DMS153 treated with DMSO at 0.1 percent for 48 hours (cell line): Measurements from ENCODE around the gene TTC8.

ENCODE experiments used
- DNase-seq: peaks from one replicate; lab custom pipeline; 2025; ENCODE audit not compliant: unreplicated experiment; lab: John Stamatoyannopoulos, UW

Gene TTC8

GRCh38 chr14:88864198-88864597, 39.7 kb downstream of the TTC8 start:
- no peak for DNase-seq

GRCh38 chr14:88866305-88866704, 41.9 kb downstream of the TTC8 start:
- DNase-seq = no peak

- DNase-seq = peak; percentile 33
Measured at GRCh38 chr14:88868558-88869159, 44.2 kb downstream of the TTC8 start.

- no peak for DNase-seq
Measured at GRCh38 chr14:88870777-88871176, 46.3 kb downstream of the TTC8 start.

GRCh38 chr14:88871429-88871828, 47.0 kb downstream of the TTC8 start:
- DNase-seq = no peak

GRCh38 chr14:88872976-88873375, 48.5 kb downstream of the TTC8 start:
- no peak for DNase-seq

- DNase-seq = no peak
Measured at GRCh38 chr14:88877192-88877591, 52.7 kb downstream of the TTC8 start.

GRCh38 chr14:88879022-88879421, 54.6 kb downstream of the TTC8 start:
- DNase-seq = no peak

GRCh38 chr14:88882236-88882635, 57.8 kb downstream of the TTC8 start:
- no peak for DNase-seq

- no peak for DNase-seq
Measured at GRCh38 chr14:88895116-88895515, 70.7 kb downstream of the TTC8 start.

- no peak for DNase-seq
Measured at GRCh38 chr14:88901189-88901588, 76.7 kb downstream of the TTC8 start.

GRCh38 chr14:88901991-88902390, 77.5 kb downstream of the TTC8 start:
- DNase-seq = no peak

- DNase-seq = no peak
Measured at GRCh38 chr14:88902850-88903249, 78.4 kb downstream of the TTC8 start.

GRCh38 chr14:88904206-88904647, 79.8 kb downstream of the TTC8 start:
- DNase-seq = no peak

GRCh38 chr14:88904864-88905263, 80.4 kb downstream of the TTC8 start:
- no peak for DNase-seq

GRCh38 chr14:88908216-88908615, 83.8 kb downstream of the TTC8 start:
- no peak for DNase-seq

- no peak for DNase-seq
Measured at GRCh38 chr14:88910386-88910785, 85.9 kb downstream of the TTC8 start.

- DNase-seq = no peak
Measured at GRCh38 chr14:88911809-88912208, 87.4 kb downstream of the TTC8 start.

- no peak for DNase-seq
Measured at GRCh38 chr14:88914956-88915355, 90.5 kb downstream of the TTC8 start.

- DNase-seq = no peak
Measured at GRCh38 chr14:88919502-88919901, 95.1 kb downstream of the TTC8 start.
